Spleen (tissue), 7 donors: ENCODE measurements around the gene MAP2.

ENCODE experiments used
- CTCF ChIP-seq, 11 experiments: fragments of 200-600 bp in 7 of 11; fragments of 450-650 bp in 4 of 11; sonication (generic) in 4 of 11; IDR thresholded peaks in 8 of 11; conservative IDR thresholded peaks in 3 of 11; 1 replicate in 7 of 11; 2 replicates in 4 of 11; pipeline versions ENCODE4 v1.4.0 to v1.8.0; 2016 to 2021; ENCODE audit warnings: antibody characterized with exemption in 11 of 11, inconsistent platforms in 4 of 11, mild to moderate bottlenecking in 1 of 11
- POLR2A ChIP-seq, 3 donors: fragments of 450-650 bp; IDR thresholded peaks; one replicate each; pipeline ENCODE4 v1.5.1; 2017; ENCODE audit warnings: antibody characterized with exemption in 3 of 3, mild to moderate bottlenecking in 1 of 3
- POLR2AphosphoS5 ChIP-seq, 3 donors: sonication (generic); formaldehyde crosslinking; IDR thresholded peaks; one replicate each; pipeline ENCODE4 v1.5.1; 2017; ENCODE audit warnings: antibody characterized with exemption in 3 of 3
- donor health status: DM: no; HTN: no; CAD: no; lungs with moderate emphysema.
- donor health status: DM: no; HTN: no; CAD: no.
- donor health status: DM: no; HTN: no; CAD: no.

- no peak for TF ChIP-seq CTCF (IDR thresholded peaks at IDR 0.05 in 8 of 11, conservative IDR thresholded peaks at IDR 0.05 in 3 of 11)
- TF ChIP-seq POLR2AphosphoS5 (IDR thresholded peaks at IDR 0.05): no peak
- TF ChIP-seq POLR2A (IDR thresholded peaks at IDR 0.05): no peak
These were observed 239.8 kb downstream of the MAP2 start for GRCh38 chr2:209663656-209664055.
